GM19324 (cell line): Measurements from ENCODE around the gene B3GAT1.

Experiments used
- ATAC-seq: cut with Tn5 transposase; IDR thresholded peaks from one replicate; pipeline ENCODE4 v1.9.1; 2021; ENCODE audit warnings: mild to moderate bottlenecking, moderate library complexity; ENCODE audit not compliant: unreplicated experiment, low FRiP score

Gene B3GAT1

DNA sequence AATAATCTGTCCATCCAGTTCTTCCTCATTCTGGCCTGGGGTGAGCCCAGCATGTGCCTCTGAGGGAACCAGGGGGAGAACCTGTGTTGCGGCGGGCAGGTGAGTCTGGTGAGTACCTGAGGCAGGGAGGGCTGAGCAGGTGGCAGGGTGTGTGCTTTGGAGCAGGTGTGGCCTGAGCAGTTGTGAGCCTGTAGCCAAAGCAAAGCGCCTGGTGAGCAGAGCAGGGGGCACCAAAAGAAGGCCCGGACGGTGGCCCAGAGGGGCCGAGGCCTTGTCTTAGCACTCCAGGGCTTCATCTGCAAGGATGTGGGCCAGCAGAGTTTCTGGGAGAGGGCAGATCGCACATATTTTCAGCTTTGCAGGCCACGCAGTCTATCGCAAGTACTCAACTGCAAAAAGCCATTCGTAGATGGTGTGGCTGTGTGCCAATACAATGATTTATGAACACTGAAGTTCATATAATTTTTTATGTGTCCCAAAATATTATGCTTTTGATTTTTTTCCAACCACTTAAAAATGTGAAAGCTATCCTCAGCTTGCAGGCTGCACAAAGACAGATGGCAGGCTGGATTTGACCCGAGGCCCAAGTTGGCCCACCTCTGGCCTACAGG, 71.6 kb downstream of the B3GAT1 start:
- ATAC-seq = no peak

DNA sequence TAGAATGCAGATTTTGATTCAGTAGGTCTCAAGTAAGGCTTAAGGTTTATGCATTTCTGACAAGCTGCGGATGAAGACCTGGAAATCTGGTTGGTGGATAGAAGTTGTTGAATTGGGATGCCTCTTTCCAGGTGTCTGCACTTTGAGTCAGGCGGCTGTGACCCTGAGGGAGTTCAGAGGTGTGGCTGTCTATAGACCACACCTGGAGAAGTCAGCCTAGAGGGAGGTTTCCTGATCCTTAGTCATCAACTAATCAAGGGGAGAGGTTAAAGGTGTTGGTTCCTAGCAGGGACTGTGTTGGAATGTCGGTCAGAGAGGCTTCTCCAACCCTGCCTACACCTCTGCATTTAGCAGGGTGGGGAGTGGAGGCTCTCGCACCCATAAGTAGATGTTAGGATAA, 72.3 kb downstream of the B3GAT1 start:
- no peak for ATAC-seq

DNA sequence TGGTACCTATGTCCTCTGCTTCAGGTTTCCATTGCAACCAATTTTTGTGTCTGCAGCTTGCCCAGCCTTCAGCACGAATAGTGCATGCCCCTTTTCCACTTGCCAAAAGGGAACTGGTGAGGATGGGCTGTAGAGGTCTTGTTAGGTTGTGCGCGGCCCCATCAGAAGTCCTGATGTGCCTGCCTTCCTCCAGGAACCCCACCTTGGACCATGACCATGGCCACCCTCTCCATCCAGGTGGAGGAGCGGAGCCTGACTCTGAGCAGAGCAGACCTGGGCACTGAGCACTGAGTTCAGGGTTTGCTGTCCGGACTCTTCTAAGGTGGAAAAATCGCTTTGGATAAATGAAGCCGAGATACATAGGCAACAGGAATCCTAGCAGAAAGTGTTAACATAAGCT, 73.4 kb downstream of the B3GAT1 start:
- no peak for ATAC-seq

DNA sequence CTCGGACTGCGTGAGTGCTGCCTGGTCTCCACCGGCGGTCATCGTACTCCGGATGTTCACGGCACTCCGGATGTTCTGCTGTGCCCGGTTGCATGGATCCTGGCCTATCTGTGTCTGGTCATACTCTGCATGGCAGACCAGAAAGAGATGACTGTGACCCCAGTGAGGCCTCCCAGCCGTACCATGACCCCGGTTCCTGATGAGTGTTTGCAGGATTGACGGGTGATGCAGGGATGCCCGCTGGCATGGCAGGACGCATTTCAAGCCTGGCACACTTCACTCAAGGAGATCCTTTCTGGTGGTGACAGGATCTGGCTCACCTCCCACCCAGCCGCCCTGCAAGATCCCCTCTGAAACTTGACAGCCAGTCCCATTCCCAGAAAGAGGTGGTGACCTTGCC, 74.0 kb downstream of the B3GAT1 start:
- ATAC-seq = no peak

DNA sequence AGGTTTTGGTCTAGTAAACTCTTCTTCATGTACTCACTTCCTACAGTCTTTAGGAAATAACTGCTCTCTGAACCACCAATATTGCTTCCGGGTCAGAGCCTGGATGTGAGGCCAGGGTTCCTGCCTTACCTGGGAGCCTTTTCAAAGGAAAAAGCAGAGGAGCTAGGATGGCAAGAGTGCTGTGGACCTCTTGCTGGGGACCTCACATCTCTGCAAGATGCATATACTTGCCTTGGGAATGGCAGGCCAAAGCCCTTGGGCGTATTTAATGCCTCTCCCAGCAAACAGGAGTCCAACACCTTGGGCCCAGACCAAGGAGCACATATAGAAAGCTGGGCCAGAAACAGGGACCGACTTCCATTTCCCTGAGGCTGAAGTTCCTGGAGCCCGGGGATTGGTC, 75.0 kb downstream of the B3GAT1 start:
- ATAC-seq = no peak

DNA sequence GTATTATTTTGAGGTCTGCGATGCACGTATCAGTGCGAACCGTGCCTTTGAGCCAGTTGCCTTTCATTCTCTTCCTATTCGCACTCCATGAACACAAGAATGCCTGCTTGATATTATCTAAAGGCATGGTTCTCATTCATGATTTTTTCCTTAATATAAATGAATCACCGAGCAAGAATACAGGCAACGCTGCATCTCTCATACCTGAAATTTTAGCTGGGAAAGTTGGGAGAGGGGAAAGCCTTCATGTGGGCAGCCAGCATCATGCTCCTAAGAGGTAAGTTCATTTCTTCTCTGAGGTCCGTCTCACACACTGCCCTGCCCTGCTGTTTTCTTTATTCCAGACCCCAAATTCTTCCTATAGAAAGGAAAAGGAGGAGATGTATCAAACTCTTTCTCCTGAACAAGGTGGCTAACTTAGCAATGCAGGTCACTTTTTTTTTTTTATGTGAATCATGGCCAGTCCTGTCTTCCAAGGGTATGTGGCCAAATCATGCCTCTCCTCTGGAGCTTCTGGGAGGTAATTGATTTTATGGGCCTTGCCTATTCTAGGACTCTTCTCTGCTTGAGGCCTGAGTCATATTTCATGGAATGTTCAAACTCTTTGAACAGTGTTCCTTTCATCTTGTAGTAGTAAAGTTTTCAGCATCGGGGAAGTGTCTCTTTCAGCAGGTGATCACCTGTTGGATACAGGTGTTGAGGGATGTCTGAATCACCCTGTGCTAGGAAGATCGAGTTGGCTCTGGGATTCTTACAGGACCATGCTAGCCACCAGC, 77.1 kb downstream of the B3GAT1 start:
- ATAC-seq = no peak

DNA sequence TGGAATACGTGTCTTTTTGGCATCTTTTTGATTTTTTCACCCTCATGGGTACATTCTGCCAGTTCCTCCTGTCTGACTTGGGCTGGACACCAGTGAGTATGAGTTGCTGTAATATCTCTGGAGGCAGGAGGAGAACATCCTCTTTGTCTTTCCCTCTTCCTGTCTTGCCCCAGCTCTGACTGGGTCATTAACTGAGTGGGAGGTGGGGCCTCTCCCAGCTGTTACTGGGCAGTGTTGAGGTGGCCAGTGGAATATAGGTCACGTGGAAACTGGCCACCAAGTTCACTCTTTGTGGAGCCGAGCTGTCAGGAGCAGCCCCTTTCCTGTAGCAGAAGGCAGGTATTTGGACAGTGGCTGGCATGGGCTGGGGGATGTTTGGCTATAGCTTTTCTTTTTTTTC, 78.1 kb downstream of the B3GAT1 start:
- ATAC-seq = no peak

DNA sequence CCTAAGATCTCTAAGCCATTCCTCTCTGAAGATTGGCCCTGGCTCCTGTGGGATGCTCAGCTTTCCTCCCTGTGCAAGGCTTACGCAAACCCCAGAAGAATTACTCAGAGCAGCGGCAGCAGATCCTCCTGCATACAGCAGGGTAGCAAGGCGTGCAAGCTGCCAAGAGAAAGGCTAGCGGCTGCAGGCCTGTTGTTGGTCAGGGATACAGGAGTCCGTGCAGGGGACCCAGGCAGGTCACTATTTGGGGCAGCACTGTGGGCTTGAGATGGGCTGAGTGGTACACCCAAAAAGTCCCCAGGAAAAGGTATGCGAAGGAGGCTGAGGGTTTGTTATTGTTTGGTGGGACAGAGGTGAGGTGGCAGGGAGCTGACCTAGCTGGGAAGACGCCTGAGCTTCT, 78.7 kb downstream of the B3GAT1 start:
- no peak for ATAC-seq

DNA sequence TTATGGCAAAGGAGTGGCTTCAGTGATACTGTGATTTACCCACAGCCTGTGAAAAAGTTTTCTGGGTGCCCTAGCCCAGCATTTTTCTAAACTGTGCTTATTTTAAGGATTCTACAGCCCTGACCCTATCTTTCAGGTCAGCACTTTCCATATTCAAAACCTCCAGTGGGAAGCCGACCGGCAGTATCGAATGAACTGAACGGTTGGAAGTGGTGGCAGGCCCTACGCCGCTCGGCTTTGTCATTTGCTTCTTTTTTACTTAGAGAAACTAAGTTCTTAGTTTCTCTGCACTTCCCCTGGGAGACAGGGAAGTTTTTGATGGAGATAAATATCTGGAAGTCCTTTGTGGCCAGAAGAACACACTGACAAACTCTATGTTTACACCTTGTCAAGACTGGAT, 79.3 kb downstream of the B3GAT1 start:
- ATAC-seq = no peak

DNA sequence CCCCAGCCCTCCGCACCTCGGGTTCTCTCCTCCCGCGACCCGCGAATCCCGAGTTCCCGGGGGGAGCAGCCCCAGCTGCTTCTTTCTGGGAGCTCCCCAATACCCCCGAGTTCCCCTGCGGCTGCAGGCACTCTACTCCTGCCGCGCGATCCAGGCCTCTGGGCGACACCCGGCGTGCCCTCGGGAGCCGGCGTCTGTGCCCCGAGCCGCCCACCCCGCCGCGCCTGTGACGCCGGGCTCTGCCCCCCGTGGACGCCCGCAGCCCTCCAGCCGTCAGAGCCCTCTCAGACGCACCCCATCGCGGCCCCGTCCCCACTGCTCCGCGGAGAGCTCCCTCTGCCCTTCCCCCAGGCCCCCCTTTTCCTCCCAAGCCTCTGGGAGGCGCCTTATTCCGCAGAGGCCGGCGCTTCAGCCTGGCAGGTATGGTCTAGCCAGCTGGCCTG, 79.8 kb downstream of the B3GAT1 start:
- ATAC-seq = no peak

DNA sequence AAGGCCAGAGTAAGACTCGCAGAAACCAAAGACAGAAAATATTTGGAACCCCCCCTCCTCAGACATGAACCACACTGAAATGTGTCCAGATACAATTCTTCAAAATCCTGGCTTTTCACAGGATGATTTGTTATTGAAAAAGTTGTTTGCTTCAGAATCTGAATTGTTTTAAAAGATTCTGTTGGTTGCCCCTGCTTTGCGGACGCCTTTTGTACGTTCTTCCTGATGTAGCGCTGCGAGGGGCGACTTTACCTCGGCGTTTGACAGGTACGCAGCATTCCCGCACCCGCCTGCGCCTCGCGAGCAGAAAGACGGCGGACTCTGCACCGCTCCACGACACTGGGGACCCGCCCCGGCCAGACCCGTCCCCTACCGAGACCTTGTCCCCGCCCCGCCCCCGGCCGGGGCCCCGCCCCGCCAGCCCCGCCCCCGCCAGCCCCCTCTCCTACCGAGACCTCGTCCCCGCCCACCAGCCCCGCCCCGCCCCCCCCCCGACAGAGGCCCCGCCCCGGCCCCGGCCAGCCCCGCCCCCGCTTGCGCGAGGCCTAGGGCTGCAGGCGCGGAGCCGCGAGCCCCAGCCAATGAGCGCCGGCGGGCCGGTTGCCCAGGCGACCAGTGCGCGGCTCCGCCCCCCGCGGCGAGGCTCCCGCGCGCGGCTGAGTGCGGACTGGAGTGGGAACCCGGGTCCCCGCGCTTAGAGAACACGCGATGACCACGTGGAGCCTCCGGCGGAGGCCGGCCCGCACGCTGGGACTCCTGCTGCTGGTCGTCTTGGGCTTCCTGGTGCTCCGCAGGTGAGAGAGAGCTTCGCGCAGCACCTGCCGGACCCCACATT, 80.5 kb downstream of the B3GAT1 start, which contains the start of gene GLB1L2:
Gene GLB1L2, plus strand, starts transcription at position 635 of the 835 bp plus-strand sequence. Its CDS starts 74 bp downstream, at position 709.
- ATAC-seq = no peak

DNA sequence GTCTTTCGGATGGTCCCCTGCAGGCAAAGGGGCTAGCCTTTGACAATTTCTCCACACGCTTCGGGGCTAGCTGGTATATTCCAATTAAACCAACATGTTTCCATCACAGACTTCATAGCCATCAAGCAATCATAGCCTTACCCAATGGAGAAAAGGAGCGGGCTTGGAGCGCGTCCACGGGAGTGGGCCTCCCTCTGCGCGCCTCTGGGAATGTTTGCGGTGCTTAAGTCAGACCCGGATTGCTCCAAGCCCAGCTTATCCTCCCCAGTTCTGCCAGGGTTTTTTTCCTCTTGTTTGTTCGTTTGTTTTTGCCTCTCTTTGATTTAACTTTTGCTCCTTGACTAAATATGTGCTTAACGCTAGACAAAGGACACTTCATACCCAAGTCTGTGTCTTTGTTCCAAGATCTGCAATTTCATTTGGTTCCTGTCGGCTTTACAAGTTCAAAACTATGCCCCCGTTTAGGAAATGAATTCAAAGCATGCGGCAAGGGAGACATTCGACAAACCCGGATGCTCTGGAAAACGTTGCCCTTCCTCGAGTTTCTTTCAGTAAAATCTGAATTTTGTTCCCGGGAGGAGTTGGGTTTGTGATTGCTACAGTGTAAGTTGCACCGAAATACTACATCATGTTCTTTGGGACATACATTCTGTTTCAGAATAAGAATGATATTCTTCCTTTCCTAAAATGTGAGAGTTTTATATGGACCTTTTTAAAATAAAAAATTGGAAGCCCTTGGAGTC, 81.3 kb downstream of the B3GAT1 start:
- no peak for ATAC-seq
